ENCODE measurements around the gene MAP7. TPM values are rescaled to one million over a fixed set of nuclear protein-coding genes. Genes with fewer than 3 reads are reported as not detected.

Gene MAP7
- total and polyA plus RNA-seq, 9 of the 15 experiments (the other 6 are each of a cell fraction or from before 2014, with no cell fraction given): 0.76 to 7.7 (median 3.9) TPM

DNA sequence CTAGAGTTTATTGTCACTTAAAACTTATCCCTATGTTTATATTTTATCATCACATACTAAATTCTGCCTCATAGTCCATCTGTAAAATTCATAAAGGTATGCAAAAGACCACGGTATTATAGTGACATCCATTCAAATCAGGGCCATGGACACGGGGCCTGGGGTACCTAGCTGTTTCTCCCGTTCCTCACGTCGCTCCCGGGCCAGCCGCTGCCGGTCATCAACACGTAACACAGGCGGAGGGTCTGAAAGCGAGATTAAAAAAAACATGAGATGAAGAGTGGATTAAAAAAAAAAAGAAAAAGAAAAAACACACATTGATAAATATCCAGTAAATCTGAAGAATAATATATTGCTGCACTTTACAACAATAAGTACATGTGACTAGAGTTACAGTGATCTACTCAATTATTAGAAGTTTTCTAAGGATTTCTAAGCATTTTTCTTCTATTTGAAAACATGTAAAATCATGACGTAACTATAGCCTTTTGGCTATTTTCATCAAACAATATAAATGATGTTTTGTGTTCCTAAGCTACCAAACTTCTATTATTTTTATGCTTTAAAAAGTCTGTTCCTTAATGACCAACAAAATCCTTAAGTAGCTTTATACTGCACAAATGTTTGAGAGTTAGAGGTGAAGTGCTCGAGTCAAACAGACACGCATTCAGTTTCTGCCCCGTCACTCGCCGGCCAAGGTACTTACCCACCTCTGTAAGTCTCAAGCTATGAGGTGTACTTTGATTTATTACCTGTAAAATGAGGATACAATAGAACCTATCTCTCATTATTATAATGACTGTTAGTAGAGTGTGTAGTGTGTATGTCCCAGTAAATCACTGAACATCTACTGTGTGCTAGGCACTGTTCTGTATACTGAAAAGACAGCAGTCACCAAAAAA is 138.5 kb downstream of the MAP7 start:
- WGBS (ENCODE audit: insufficient coverage, low coverage, missing lambda C conversion rate): 38% methylated on average over 17 of the region's 17 CpGs

More for the DNA sequence above, 138.5 kb downstream of the MAP7 start:
- Histone ChIP-seq H3K4me1 (replicated peaks in 1 of 2; ENCODE audit: control insufficient read depth in 2 of 2, insufficient read depth in 2 of 2, low read length in 2 of 2) (no peaks in the 10 kb centered on the region; a peak in 1 of 5 replicates), H4K20me1 (replicated peaks; ENCODE audit: control insufficient read depth, insufficient read depth, low read length) (no peaks in the 10 kb centered on the region), H3K27ac (ENCODE audit: extremely low read depth, low read depth, low read length) (no peak overlapping the region), H3K9me1 (ENCODE audit: control insufficient read depth, insufficient read depth, low read length) (no peaks in the 10 kb centered on the region), H3K4me3 (no peak overlapping the region), H3K79me2 (ENCODE audit: control insufficient read depth, insufficient read depth, low read length) (no peaks in the 10 kb centered on the region), H3K9ac (ENCODE audit: insufficient read depth in 1 of 2, low read depth in 2 of 2, low read length in 2 of 2) (no peak overlapping the region), H3K9me3 (replicated peaks; ENCODE audit: control insufficient read depth, insufficient read depth, low read depth, low read length) (no peaks in the 10 kb centered on the region), H2AFZ (ENCODE audit: low read depth, low read length) (no peak overlapping the region), H3K27me3 (ENCODE audit: control insufficient read depth in 2 of 2, insufficient read depth in 2 of 2, low read length in 2 of 2) (0 out of 5 replicates have a peak, but pooled peaks cover 0 to 8% of the 10 kb centered on the region in 2 experiments), H3K36me3 (ENCODE audit: control insufficient read depth, insufficient read depth, low read length) (no peaks in the 10 kb centered on the region), H3K4me2 (ENCODE audit: insufficient read depth, low read length) (no peak overlapping the region)
- TF ChIP-seq, protein P1, sequence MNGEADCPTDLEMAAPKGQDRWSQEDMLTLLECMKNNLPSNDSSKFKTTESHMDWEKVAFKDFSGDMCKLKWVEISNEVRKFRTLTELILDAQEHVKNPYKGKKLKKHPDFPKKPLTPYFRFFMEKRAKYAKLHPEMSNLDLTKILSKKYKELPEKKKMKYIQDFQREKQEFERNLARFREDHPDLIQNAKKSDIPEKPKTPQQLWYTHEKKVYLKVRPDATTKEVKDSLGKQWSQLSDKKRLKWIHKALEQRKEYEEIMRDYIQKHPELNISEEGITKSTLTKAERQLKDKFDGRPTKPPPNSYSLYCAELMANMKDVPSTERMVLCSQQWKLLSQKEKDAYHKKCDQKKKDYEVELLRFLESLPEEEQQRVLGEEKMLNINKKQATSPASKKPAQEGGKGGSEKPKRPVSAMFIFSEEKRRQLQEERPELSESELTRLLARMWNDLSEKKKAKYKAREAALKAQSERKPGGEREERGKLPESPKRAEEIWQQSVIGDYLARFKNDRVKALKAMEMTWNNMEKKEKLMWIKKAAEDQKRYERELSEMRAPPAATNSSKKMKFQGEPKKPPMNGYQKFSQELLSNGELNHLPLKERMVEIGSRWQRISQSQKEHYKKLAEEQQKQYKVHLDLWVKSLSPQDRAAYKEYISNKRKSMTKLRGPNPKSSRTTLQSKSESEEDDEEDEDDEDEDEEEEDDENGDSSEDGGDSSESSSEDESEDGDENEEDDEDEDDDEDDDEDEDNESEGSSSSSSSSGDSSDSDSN (IDR thresholded peaks at IDR 0.05; ENCODE audit: borderline replicate concordance in 1 of 2, low read depth in 2 of 2, low read length in 2 of 2): no peak
- TF ChIP-seq FOXJ3 (CRISPR knock-in tag; IDR thresholded peaks at IDR 0.05): no peak
- ChIA-PET CTCF (ENCODE audit: low intra/inter-chr PET ratio) (no interaction called here), POLR2A (interaction anchor here (0.6 to 1.0 kb wide), 3 partner anchors 8 to 599 kb away, joined by 3 read pairs; no protein-coding TSS in a partner anchor)
- ATAC-seq (no peak), FAIRE-seq (no peak), DNase-seq (ENCODE audit: extremely low read depth in 1 of 4, low spot score in 3 of 4) (no peak)
- in situ Hi-C loops (cut with MboI) (no loop called here), intact Hi-C loops (cut with micrococcal nuclease) (no loop called here)
- no TSS peak for BruUV-seq (replicated peaks)
